Stimulated activated naive CD8-positive, alpha-beta T cell treated with anti-CD3 and anti-CD28 coated beads, Interleukin-15, Interleukin-2, amounts not matched to agents 100 ng/mL and 50 ng/mL, for 24 hours (primary cell): ENCODE data around the gene CDK11A.
A peak's percentile ranks its signal among the peaks of the same experiment; 100 is the strongest.
"Not testable (repeated sequence)": the region's sequence is repeated elsewhere in the genome, so short reads cannot be mapped to it uniquely, and the experiment has no call there.

Experiments used
- H3K27ac Mint-ChIP-seq: one replicate; pipeline ENCODE4 v1.8.0; 2021; ENCODE audit warnings: mild to moderate bottlenecking, mixed read lengths
- H3K27me3 Mint-ChIP-seq: one replicate; pipeline ENCODE4 v1.8.0; 2021; ENCODE audit warnings: mixed read lengths
- H3K36me3 Mint-ChIP-seq: one replicate; pipeline ENCODE4 v1.8.0; 2021; ENCODE audit warnings: low read depth, mixed read lengths
- H3K4me1 Mint-ChIP-seq: one replicate; pipeline ENCODE4 v1.8.0; 2021; ENCODE audit warnings: low read depth, mixed read lengths
- H3K4me3 Mint-ChIP-seq: one replicate; pipeline ENCODE4 v1.8.0; 2021; ENCODE audit warnings: mild to moderate bottlenecking, mixed read lengths
- H3K9me3 Mint-ChIP-seq: one replicate; pipeline ENCODE4 v1.8.0; 2021; ENCODE audit warnings: mixed read lengths

The CDK11A gene

DNA sequence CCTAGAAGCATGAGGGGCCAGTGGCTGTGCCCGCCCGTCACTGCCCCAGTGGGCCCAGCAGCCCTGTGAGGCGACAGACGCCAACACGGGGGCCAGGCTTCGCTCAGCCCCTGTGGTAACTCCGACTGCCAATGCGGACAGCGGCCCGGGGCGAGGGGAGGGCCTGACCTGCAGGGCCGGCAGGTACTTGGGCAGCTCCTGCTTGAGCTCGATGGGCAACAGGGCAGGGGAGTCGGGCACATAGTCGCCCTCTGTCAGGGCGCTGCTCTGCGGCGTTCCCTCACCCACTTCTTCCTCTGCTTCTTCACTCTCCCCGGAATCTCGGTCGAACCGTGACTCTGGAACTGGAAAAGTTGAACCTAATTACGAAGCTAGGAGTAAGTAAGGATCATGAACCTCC lies 16.9 kb downstream of the CDK11A start:
- H3K4me3 Mint-ChIP-seq, H3K27me3 Mint-ChIP-seq, H3K4me1 Mint-ChIP-seq, H3K9me3 Mint-ChIP-seq, H3K27ac Mint-ChIP-seq, H3K36me3 Mint-ChIP-seq: not testable (repeated sequence)

DNA sequence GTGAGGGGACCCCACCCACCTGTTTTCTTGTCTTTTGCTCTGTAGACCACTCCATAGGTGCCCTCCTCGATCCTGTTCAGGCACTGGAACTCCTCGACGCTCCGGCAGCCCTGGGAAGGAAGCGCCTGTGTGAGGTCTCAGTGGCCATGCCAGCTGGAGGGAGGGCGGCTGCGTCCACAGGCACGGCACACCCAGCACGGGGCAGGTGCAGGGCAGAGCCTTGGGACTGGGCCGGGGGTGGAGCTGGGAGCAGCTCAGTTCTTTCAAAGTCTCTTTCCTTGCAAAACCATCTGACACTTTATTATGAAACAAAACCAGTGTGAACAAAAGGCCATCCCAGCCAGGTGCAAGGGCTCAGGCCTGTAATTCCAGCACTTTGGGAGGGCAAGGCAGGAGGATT lies 18.5 kb downstream of the CDK11A start:
- H3K27me3 Mint-ChIP-seq, H3K4me3 Mint-ChIP-seq, H3K27ac Mint-ChIP-seq, H3K36me3 Mint-ChIP-seq, H3K4me1 Mint-ChIP-seq, H3K9me3 Mint-ChIP-seq: not testable (repeated sequence)

DNA sequence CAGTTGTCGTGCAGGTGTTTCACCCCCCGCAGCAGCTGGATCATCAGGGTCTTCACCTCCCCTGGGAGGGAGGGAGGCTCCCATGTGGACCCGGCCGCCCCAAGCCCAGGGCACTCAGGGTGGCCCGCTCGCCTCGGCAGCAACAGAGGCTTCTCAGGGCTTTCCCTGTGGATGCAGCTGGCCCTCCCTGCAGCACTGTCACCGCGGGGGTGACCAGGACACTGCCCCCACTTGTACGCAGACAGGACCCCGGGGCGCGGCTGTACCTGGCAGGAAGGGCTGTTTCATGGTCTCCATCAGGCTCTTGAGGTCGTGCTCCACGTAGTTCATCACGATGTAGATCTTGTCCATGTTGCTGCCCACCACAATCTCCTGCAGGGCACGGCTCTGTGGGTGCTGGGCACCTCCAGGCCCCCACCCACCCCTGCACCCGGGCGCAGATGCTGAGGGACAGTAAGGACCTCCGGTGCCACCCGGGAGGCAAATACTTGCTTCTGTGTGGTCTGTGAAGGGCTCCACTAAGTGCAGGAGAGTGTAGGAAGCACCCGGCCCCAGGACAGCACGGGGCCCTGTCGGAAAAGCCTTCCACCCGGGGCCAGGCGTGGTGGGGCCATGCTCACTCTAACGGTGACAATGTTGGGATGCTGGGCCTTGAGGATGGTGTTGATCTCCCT lies 19.7 kb downstream of the CDK11A start:
- not testable (repeated sequence) for H3K27ac Mint-ChIP-seq, H3K9me3 Mint-ChIP-seq, H3K4me1 Mint-ChIP-seq, H3K36me3 Mint-ChIP-seq, H3K4me3 Mint-ChIP-seq, H3K27me3 Mint-ChIP-seq

DNA sequence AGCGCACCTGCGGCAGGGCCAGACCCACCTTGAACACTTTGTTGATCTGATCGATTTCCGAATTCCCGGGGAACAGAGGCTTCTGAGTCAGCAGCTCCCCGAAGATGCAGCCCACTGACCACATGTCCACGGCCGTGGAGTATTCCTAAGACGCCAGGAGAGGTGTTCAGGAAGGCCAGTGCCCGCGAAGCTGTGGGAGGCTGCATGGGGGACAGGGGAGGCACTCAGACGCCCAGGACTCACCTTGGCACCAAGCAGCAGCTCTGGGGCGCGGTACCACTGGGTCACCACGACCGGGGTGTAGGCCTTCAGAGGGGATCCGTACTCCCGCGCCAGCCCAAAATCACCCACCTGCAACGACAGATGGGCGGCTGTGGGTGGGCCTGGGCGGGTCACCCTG lies 20.4 kb downstream of the CDK11A start:
- H3K4me3 Mint-ChIP-seq: no peak overlapping the region
- peaks cover 8% of the 10 kb centered on the region for H3K36me3 Mint-ChIP-seq
- no peaks in the 10 kb centered on the region for H3K9me3 Mint-ChIP-seq
- H3K4me1 Mint-ChIP-seq: no peaks in the 10 kb centered on the region
- H3K27me3 Mint-ChIP-seq: no peaks in the 10 kb centered on the region
- no peak overlapping the region for H3K27ac Mint-ChIP-seq

DNA sequence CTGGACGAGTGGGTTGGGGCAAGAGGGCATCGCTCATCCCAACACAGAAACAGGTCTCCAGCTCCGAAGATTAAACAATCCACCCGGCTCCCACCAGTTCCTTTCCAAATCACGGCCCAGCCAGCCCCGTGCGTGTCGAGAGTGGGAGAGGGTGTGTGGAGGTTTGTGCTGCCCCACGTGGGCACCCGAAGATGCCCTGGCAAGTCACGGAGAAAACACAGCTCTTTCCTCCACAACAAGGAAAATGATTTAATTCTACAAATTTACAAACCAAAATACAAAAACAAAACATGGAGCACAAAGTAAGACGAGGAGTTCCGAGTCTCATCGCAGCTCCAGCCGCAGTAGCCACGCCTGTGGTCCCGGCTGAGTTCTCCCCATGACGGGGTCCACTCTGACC lies 21.7 kb downstream of the CDK11A start:
- H3K4me1 Mint-ChIP-seq, H3K27ac Mint-ChIP-seq, H3K27me3 Mint-ChIP-seq, H3K36me3 Mint-ChIP-seq, H3K4me3 Mint-ChIP-seq, H3K9me3 Mint-ChIP-seq: not testable (repeated sequence)

DNA sequence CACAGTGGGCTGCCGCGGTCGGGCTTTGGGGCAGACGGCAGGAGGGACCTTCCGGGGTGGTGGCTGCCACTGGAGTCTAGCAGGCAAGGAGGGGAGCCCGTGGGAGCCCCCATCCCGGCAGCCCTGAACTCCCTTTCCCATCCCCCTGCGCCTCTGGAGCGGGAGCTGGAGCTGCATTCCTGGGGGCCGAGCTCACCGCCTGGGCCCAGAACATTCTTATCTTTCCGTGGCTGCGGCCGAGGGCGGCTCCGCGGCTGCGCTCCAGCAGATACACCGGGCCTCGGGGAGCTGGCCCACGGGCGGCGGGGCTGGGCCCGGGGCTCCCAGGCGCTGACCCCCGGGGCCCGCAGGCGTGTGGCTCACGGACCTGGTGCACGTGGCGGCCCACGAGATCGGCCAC lies 23.6 kb downstream of the CDK11A start:
- not testable (repeated sequence) for H3K4me3 Mint-ChIP-seq, H3K36me3 Mint-ChIP-seq, H3K4me1 Mint-ChIP-seq, H3K27ac Mint-ChIP-seq, H3K9me3 Mint-ChIP-seq, H3K27me3 Mint-ChIP-seq

DNA sequence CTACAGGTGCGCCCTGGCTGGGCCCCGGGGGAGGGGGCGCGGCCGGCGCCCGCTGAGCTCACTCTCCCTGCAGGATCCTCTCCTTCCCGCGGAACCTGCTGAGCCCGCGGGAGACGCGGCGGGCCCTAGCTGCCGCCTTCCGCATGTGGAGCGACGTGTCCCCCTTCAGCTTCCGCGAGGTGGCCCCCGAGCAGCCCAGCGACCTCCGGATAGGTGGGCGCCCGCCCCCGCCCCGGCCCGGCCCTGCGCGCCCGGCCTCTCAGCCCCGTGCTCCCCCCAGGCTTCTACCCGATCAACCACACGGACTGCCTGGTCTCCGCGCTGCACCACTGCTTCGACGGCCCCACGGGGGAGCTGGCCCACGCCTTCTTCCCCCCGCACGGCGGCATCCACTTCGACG lies 24.1 kb downstream of the CDK11A start:
- not testable (repeated sequence) for H3K27ac Mint-ChIP-seq, H3K4me3 Mint-ChIP-seq, H3K36me3 Mint-ChIP-seq

DNA sequence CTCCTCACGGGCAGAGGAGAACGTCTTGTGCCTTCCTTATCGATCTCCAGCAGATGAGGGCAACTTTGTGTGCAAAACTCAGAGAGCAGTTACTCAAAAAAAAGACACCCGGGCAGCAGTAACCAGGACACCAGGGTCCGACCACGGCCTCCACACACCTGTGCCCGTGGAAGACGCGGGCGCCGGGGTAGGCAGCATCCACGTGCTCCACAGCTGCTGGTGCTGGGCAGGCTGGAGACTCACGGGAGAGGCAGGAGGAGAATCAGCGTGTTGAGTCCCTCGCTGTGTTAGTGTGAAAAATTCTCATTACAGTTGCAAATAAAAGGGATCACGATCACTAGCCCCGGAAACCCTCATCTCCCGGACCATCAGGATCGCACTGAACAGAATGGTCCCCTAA lies 25.1 kb downstream of the CDK11A start:
- not testable (repeated sequence) for H3K4me1 Mint-ChIP-seq, H3K4me3 Mint-ChIP-seq, H3K27me3 Mint-ChIP-seq, H3K9me3 Mint-ChIP-seq, H3K27ac Mint-ChIP-seq, H3K36me3 Mint-ChIP-seq

More for the DNA sequence above, 24.1 kb downstream of the CDK11A start:
- not testable (repeated sequence) for H3K27me3 Mint-ChIP-seq, H3K9me3 Mint-ChIP-seq, H3K4me1 Mint-ChIP-seq

DNA sequence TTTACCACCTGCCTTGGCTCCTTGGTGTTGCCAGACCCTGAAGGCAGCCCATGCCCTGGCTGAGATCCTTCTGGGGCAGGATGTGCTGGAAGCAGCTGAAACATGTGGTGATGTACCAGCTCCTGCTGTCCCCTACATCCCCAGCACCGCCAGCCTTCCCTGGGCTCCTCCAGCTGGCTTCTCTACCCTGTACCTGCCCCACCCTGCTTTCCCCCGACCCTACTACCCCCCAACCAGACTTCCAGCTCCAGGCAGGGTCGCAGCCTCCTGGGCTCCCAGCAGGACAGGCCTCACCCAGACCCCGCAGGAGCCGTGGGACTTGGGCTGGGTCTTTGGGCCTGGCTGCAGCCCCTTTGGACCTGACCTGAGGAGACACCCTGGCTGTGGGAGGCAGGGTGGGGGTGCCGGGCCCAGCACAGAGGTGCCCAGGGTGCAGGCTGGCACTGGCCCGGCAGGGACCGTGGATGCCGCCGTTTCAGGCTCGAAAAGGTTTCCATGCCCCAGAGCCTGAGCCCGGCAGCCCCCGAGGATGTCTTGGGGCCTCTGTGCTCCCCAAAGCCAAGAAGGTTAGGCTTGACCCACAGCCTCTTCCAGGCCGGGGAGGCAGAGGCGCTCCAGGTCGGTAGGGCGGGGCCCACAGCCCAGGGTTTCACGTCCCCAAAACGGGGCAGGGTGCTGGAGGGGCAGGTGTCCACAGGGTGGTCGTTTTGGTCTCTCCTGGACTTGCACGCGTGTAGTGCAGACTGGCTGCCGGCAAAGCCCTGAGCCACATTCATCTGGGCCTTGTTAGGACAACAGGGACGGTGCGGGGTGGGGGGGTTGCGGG lies 26.6 kb downstream of the CDK11A start:
- H3K4me1 Mint-ChIP-seq, H3K9me3 Mint-ChIP-seq, H3K27me3 Mint-ChIP-seq, H3K4me3 Mint-ChIP-seq, H3K36me3 Mint-ChIP-seq, H3K27ac Mint-ChIP-seq: not testable (repeated sequence)

DNA sequence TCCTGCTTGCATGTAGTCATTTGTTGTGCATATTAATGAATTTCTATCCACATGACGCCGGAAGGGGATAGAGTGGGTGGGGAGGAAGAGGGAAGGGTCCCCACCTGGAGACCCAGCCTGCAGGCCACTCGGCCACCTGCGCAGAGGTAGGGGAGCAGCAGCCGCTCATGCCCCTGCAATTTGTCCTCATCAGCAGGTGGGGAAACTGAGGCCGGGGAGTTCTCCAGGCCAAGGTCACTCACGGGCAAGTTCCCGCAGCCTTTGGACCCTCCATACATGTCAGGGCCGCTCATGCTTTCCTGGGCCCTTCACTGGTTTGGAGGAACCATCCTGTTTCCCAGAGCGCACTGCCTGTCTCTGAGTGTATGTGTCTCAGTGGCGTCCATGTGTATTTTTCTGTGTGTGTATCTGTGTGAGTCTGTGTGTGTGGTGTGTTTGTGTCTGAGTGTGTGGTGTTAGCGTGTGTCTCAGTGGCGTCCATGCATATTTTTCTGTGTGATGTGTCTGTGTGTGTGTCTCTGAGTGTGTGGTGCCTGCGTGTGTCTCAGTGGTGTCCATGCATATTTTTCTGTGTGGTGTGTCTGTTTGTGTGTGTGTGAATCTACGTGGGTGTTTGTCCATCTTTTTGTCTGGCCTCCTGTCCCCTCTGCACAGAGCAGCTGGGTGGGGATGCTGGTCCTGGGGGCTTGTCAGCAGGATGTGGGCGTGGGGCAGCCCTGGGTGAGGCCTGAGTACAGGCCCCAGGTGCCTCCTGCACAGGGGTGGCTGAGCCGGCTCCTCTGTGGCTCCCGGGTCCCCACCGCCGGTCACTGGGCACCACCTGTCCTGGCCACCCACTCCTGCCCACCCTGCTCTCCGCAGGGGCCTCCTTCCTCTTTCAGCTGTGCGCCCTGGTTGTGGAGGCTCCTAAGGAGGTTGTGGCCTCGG lies 27.5 kb downstream of the CDK11A start:
- not testable (repeated sequence) for H3K4me1 Mint-ChIP-seq, H3K9me3 Mint-ChIP-seq, H3K4me3 Mint-ChIP-seq, H3K27ac Mint-ChIP-seq, H3K36me3 Mint-ChIP-seq, H3K27me3 Mint-ChIP-seq

DNA sequence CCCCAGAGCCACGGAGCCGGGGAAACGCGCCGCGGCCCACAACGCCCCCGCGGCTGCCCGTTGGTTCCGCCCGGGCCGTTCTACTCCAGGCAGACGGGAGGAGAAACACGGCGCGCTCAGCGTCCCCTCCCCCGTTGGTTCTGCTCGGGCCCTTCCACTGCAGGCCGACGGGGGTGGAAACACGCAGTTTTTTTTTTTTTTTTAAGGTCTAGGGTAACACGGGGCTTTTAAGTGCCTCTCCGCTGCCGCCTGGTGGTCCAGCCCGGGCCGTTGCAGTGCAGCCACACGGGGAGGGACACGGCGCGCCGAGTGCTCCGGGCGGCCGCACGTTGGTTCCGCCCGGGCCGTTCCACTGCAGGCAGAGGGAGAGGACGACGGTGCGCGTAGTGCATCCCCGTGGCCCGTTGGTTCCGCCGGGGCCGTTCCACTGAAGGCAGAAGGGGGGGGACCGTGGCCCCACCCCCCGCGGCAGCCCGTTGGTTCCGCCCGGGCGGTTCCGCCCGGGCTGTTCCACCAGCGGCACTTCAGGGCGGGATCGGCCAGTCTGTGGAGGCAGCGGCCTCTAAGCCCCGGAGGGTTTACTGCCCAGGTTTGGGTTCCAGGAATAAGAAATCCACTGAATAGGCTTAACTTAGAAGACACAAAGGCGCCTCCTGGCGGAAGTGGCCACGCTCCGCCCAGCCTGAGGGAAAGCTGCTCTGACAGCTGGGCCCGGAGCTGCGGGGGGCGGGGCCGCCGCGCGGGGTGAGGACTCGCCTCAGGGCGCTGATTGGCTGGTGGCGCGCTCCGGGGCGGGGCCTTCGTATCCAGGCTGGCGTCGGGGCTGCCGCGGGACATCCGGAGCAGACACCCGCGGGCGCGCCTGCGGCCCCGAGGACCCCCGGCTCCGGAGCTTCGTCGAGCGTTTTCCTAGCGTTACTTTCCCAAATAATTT lies 31.2 kb downstream of the CDK11A start, which contains the start of gene SLC35E2B:
Gene SLC35E2B (minus strand): TSS at position 82 of the 934 bp plus-strand sequence. CDS start 16,096 bp downstream, outside the sequence.
- not testable (repeated sequence) for H3K27me3 Mint-ChIP-seq, H3K9me3 Mint-ChIP-seq
- Mint-ChIP-seq H3K4me1 (peaks cover 15% of the 10 kb centered on the region), H3K36me3 (peaks cover 13% of the 10 kb centered on the region), H3K27ac (peak within 1 kb of the TSS; percentile 45), H3K4me3 (peak within 1 kb of the TSS; percentile 55)

DNA sequence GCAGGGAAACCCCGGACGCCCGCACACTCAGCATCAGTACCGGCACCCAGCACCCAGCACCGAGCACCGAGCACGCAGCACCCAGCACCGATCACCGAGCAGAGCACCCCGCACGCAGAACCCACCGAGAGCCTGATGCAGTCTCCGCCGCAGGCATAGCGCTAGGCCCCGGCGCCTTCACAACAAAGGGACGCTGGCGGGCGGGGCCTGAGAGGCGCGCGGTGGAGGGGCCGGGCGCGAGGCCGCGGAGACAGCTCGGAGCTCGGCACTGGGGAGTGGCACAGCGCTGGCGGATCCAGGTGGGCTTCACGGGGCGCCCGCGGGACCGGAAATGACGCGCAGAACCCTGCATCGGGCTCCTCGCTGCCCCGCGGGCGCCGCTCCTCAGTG lies 31.8 kb downstream of the CDK11A start:
- not testable (repeated sequence) for H3K4me3 Mint-ChIP-seq, H3K27ac Mint-ChIP-seq, H3K27me3 Mint-ChIP-seq, H3K9me3 Mint-ChIP-seq
- Mint-ChIP-seq H3K36me3 (peaks cover 16% of the 10 kb centered on the region), H3K4me1 (peaks cover 22% of the 10 kb centered on the region)

DNA sequence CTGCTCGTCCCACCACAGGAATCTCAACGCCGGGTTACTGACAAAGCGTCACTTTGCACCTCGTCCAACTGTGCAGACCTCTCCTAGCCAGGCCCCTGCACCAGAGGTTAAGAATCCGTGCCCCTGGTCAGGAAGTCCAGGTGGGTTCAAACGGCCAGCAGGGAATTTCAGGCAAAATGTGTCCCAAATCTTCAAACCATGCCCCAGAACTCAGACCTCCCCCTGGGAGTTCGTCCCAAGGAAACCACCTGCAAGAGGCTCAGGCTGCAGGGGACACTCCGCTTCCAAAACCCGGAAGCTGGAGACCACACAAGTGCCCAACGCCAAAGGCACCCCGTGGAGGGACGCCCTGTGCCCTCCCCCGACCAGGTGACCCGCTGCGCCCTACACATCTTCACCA lies 32.7 kb downstream of the CDK11A start:
- not testable (repeated sequence) for H3K27ac Mint-ChIP-seq, H3K27me3 Mint-ChIP-seq, H3K4me3 Mint-ChIP-seq, H3K9me3 Mint-ChIP-seq
- peaks cover 29% of the 10 kb centered on the region for H3K4me1 Mint-ChIP-seq
- peaks cover 16% of the 10 kb centered on the region for H3K36me3 Mint-ChIP-seq

DNA sequence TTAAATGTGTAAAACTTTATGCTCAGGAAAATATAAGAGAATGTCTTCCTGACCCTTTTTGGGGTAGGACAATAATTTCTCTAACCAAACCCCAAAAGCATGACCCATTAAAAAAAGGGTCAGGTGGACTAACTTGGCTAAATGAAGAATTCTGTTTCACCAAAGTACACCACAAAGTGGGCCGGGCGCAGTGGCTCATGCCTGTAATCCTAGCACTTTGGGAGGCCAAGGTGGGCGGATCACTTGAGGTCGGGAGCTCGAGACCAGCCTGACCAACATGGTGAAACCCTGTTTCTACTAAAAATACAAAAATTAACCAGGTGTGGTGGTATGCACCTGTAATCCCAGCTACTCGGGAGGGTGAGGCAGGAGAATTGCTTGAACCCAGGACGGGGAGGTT lies 34.6 kb downstream of the CDK11A start:
- H3K27ac Mint-ChIP-seq, H3K4me3 Mint-ChIP-seq, H3K27me3 Mint-ChIP-seq, H3K9me3 Mint-ChIP-seq: not testable (repeated sequence)
- Mint-ChIP-seq H3K4me1 (peaks cover 41% of the 10 kb centered on the region), H3K36me3 (peaks cover 22% of the 10 kb centered on the region)
